ENCODE measurements around the gene KCNMB2.

Gene KCNMB2

DNA sequence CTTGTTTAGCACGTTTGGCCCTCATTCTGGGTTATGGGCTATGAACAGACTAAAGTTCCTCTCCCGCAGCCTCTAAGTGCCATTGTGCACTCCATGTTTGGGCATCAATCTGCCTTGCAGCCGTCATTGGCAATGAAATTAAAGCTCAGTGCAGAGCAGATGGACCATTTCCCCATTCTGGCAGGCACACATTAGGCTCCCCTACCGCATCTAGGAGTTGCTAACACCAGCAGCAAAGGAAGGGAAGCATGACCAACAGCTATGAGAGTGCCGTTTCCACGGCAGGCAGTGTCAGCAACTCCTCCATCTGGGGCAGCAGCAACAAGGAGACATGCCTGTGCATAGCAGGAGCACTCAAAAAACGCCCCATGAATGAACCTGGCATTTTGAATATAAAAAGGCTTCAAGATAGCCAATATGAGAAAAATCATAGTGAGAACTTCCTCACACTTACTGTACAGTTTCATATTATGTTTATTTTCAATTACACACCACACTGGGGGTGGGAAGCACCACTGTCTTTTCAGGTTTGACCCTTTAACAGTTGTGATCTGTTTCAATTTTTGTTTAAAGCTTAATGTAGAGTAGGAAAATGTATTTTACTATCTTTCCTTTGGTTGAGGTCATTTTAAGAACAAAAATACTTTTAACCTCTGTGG lies 218.7 kb downstream of the KCNMB2 start:
- no peak for DNase-seq (ENCODE audit: low spot score)

DNA sequence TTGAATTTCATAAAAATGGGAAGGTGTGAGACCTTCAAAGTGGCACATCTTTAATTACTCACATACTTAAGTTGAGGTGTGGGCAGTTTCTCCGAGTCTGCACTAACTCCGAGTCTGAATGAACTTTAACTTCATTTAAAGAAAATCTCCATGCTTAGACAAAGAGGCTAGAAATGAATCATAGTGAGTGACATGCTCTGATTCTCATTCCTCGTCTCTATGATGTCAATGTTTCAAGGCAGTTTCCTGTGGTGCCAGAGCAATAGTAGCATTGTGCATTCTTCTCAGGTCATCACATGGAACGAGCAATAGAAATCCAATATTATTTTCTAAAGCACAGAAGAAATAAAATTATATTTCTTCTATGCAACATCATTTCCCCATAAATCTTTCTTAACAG lies 224.8 kb downstream of the KCNMB2 start:
- DNase-seq (ENCODE audit: low spot score): no peak

DNA sequence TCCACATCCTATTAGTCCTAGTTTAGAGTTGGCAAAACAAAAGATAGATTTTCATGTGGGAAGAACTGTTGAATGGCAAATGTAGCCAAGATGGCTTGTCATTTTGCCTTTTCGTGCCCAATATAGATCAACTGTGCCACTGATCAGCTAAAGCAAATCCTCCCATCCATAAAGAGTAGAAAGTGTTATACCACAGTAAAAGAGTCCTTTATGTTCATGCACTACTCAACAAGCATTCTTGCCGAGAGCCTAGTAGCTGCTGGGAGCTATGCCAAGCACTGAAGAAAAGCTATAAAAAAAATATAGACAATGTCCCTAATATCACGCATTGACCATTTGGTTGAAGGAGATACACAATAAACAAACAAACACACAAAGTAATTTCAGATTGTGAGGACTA lies 225.2 kb downstream of the KCNMB2 start:
- no peak for DNase-seq (ENCODE audit: low spot score)

DNA sequence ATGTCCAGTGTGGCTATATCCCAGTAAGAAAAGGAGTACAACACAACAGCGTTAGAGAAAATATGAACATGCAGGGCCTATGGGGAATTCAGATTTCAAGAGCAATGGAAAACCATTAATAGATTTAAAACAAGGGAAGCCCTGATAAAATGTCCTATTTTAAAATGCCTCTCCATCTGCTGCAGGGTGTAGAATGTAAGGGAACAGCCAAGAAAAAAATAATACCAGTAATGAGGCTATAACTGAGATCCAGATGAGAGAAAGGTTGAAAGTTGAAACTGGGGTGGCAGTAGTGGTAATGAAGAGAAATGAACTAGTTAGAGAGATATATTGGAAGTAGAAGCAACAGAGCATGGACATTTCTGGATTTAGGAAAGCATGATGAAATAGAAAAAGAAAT lies 226.1 kb downstream of the KCNMB2 start:
- DNase-seq (ENCODE audit: low spot score): no peak

DNA sequence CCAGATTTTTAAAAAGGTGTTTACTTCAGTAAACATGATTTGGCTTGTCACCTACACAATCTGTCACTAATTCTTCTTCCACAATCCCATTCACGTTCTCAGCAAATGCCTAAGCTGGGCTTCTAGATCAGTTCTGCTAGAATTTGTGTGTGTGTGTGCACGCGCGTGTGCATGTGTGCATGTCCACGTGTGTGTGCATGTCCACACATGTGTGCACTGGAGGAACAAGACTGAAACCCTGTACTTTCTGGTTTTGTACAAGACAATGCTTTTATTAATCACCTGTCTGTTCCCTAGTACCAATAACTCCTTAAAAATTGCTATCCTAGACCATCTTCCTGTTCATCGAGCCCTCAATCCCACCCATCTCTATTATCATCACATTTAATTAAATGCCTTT lies 229.2 kb downstream of the KCNMB2 start:
- no peak for DNase-seq (ENCODE audit: low spot score)

DNA sequence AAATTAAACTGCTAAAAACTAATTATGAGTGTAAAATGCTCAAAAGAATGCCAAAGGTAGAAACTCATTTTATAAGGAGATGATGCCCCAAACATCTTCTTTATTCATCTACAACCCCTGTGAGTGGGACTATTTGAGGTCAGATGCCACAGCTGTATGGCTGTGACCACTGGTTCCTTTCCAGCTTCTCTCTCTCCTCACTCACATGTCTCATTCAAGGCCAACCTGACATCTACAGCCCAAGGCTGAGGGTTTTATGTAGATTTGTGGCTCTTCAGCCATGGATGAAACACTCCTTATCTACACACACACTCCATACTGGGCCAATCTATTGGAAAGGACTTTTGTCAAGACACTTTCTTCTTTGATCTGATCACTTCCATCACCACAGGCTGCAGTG lies 231.3 kb downstream of the KCNMB2 start:
- DNase-seq (ENCODE audit: low spot score): no peak

DNA sequence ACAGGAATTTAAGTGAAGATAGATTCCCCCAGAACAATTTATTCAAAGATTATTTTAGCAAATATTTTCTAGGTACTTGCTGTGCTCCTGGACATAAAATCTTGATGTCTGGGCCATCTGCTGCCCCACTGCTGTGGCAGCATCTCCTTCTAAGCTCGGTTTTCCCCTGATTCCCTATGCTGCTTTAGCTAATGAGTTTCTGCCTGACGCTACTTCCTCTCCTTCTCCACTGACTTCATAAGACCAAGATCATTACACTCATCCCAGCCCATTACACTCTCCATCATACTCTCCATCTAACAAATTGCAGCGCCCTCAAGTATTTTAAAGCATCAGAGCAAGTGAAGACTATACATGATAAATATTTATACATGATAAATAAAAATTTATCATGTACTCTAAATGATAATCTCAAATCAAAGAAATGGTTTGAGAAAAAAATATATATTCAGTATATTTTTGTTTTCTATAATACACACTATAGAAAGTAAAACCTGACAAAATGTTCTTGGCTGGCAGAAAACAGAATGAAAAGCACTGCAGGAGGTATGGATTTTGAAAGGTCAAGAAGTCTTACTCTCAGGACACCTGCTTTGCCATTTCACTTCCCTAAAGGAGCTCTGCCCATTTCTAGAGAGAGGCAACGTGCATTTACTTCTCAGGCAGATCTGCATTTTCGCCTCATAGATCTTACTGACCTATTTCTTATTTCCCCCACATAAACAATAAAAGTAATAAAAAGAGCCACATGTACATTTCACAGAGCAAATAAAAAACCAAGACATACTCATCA lies 232.0 kb downstream of the KCNMB2 start:
- DNase-seq (ENCODE audit: low spot score): no peak

DNA sequence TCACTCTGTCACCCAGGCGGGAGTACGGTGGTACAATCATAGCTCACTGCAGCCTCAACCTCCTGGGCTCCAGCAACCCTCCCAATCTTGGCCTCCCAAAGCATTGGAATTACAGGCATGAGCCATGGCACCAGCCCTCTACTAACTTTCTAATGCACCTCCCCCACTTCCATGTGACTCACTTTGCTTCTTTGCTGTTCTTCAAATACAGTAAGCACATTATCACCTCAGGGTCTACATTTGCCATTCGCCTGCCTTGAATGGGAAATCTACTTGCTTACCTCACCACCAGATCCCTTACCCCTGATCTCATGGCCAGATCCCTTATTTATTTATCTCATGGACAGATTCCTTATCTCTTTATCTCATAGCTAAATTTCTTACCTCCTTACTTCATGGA lies 235.3 kb downstream of the KCNMB2 start:
- DNase-seq (ENCODE audit: low spot score): no peak

DNA sequence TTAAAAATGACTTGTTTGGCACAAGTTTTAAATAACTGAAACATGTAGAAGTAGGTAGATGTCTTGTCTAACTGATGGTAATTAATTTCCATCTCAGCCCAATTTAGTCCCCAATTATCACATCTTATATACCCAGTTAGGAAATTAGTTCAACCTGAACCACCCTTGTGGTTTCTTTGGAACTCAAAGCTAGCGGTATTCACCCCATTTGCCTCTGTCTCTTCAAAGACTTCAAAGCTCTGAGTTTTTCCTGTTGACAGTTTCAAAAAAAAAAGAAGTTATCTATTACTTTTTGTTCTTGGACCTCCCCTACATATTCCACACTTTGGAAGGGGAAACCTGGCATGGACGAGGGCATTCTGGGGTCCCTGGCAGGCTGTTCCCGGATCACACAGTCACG lies 236.5 kb downstream of the KCNMB2 start:
- no peak for DNase-seq (ENCODE audit: low spot score)

DNA sequence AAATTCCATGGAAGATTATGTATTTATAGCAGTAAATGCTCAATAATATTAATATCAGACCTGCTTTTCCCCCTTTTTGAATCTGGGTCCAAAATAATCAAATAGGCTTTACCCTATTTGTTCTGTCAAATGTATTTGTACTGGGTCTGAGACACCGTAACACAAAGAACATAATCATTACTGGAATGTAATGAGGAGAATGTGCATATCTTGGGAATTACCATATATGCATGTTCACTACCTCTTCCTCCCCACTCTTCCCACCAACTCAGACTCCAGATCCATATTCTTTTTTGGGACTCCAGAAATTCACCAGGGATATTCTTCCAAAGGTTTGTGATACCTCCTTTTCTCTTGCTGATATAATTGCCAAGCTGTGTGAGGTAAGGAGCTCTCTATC lies 237.1 kb downstream of the KCNMB2 start:
- DNase-seq (ENCODE audit: low spot score): no peak

DNA sequence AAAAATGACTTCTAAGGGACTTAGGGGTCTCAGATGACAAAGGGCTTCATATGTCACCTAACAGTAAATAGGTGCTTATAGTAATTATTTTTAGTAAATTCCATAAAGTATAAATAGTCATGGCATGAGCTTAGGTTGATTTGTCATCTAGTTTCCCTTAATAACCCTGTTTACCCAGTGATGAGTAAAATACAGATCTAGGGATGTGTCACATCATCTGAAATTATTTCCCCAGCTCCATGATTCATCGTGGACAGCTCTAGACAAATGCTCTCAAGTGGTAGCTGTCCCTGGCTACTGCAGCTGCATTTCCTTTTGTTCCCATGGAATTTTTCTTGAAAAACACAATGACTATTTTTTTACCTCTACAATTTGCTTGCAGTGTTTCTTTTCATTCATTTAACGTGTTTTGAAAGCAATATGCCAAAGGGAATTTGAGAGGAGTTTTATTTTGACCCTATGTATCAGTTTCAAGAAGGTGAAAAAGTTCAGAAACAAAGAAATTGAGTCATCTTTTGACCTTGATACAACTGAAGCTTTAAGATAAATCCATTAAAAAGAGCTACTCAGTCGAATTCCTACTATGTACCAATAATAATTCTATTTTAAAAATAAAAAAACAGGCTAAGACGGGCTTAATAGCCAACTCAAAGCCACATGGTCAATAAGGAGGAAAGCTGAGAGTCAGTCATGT lies 241.6 kb downstream of the KCNMB2 start:
- no peak for DNase-seq (ENCODE audit: low spot score)

DNA sequence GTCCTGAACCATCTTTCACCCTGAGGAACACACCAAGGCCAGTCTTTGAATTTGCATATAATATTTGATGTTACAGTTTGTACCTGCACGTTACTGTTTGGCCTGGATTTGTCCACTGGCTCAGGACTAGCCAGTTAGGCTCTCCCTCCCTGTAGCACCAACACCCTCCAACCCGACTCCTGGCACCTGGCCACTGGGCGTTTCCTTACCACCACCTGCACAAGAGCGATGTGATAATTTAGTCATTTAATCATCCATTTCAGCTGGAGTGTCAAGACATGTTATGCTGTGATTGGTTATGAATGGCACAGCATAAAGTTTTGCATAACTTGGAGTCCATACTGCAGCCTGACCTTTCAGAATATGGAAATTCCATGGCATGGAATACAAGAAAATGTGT lies 242.4 kb downstream of the KCNMB2 start:
- no peak for DNase-seq (ENCODE audit: low spot score)

DNA sequence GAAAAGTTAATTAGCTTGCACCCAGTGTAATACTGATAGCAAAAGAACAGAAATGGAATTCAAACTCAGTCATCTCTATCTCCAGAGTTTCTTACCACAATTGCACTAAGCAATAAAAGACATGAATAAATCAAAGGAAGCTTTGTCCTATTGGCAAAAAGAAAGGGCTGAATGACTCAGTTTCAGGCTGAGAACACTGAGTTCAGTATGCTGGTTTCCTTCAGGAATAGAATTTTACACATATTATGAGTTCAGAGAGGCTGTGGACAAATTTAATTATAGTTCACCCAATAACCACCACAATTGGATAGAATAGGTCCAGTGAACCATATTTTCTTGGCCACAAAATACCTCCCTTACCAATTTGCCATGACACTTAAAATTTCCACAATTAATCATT lies 249.7 kb downstream of the KCNMB2 start:
- DNase-seq (ENCODE audit: low spot score): no peak

DNA sequence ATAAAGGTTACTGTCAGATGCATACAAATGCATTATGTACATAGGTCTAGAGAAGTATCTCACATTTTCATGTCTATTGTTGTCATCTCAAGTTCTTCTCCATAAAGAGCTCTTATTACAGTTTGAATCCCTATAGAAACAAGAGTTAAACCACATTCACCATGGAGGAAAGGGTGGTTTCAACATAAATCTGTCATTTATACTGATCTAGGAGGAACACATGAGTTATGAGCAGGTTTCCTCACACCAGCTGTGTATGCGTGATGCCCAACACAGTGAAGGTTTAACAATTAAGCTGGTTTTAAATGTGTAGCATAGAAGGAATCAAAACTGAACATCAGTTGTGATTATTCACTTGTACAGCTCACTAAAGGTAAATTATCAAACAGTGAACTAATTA lies 251.7 kb downstream of the KCNMB2 start:
- no peak for DNase-seq (ENCODE audit: low spot score)

DNA sequence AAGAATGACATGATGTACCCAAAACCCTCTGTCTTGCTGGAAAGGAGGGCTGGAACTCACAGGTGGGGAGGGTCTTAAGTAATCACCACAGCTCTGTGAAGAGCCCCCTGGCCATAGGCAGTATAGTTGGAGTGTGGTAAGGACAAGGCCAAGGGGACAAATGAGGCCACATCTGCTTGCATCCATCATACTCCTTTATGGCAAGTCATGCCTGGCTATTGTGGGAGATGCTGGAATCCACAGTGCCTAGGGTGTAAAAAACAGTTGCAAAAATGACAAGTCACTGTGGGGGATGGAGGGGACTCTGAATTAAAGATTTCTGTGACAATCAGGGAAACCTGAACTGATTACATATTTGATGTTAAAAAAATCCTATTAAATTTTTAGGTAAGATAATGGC lies 258.5 kb downstream of the KCNMB2 start:
- no peak for DNase-seq (ENCODE audit: low spot score)

DNA sequence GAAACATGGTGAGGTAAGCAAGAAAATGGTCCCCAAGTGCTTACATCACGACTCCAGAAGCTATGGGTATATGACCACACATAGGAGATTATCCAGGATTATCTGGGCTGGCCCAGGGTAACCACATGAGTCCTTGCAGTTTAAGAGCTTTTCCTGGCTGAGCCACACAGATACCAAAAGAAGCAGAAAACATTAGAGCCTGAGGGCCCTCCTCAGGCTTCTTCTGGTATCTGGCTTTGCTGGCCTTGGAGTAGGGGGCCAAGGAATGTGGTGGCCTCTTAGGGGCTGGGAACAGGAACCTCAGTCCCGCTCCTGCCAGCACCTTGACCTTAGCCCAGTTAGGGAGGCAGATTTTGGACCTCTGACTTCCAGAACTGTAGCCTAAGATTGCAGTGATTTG lies 259.1 kb downstream of the KCNMB2 start:
- DNase-seq (ENCODE audit: low spot score): no peak

DNA sequence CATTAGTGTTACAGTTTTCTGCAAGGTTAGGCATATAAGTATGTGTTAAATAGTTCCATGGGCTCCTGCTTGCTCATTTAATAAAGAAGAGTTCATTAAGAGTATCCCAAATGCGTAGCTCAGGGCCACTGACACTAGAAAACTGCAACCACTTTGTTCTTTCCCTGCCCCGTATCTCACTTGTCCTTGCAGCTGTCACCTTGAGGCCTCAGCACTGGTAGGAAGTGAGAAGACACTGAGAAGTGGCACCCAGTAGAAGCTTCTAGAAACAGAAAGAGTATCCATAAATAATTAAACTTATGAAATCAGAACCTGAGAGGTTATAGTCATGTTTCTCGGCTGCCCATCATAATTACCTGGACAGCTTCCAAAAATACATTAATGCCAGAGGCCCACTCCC lies 266.0 kb downstream of the KCNMB2 start:
- DNase-seq (ENCODE audit: low spot score): no peak

DNA sequence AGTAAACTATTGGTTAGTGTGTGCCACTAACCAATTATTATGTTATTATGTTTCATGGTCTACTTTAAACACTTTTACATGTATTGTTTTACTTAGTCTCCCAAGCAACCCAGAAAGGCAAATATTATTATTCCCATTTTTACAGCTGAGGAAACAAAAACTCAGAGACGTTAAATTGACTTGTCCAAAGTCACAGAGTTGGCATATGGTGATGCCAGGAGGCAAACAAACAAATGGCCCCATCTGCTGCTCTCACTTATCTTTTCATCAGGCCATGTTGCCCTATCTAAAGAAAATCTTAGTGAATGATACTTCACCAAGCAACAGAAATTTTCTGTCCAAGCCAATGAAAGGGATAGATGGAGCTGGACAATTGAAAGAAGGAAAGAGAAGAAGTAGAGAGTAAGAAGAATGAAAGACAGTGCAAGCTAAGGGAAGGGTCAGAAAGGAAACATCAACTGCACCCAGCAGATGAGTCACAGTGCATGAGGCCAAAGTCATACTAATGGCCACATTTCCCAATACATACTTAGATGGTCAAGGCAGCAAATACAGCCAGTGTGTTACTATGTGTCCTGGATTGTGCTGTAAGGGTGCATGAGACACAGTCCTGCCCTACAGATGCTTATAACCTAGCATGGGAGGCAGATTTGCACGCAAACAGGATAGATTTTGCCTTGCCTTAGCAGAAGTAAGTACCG lies 266.9 kb downstream of the KCNMB2 start:
- no peak for DNase-seq (ENCODE audit: low spot score)

DNA sequence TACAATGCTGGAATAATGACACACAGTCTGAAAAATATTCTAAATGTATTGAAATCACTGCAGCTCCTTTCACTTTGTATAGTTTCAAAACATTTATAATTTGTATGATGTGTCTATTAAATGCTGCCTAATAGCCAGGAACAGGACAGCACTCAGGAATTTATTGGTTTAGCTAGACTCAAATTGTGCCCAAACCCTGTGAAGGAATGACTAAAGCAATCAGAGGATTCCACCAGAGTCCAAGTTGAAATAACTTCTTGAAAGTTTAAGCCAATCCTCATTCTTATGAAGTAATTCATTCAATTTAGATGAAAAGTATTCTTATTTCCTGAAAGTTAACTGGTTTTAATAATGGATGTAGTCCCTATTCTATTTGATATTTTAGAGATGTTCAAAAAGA lies 268.4 kb downstream of the KCNMB2 start:
- no peak for DNase-seq (ENCODE audit: low spot score)

DNA sequence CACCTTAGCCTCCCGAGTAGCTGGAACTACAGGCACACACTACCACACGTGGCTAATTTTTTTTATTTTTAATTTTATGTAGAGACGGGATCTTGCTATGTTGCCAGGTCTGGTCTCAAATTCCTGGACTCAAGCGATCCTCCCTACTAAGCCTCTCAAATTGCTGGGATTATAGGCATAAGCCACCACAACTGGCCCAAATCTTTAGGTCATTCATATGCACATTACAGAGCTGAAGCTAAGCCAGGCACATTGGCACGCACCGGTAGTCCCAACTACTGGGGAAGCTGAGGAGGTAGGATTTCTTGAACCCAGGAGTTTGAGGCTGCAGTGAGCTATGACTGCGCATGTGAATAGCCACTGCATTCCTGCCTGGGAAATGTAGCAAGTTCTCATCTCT lies 269.5 kb downstream of the KCNMB2 start:
- DNase-seq (ENCODE audit: low spot score): no peak

DNA sequence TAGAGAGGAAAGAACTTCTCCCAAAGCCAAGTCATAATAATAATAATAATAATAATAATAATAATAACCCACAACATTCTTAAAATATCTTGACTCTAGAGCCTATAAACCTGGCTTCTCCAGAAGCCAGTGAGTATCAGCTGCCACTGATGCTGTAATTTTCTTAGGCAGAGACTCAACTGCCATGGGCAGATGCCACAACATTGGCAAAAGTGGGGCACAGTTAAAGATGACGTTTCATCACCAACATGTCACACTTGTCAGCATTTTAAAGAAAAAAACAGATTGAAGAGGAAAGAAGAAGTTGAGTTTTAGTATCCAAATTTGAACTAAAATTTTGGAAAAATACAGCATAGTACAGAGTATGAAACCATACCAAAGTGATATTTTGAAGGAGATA lies 270.4 kb downstream of the KCNMB2 start:
- DNase-seq (ENCODE audit: low spot score): no peak

DNA sequence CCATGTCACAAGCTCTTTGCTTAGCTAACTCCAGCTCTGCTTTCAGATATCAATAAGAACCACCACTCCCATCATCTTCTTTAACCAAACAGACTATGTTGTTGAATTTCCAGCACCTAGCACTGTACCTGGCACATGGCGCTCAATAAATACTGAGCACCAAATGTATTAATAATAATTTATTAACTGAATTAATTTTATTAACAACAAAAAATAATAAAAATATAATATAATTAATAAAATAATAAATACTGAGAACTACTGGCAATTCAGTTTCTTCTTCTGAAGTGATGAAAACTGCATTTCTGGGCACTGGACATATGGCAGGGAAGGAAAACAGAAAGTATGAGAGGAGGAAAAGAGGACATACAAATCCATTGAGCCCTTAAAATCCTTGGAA lies 271.5 kb downstream of the KCNMB2 start:
- no peak for DNase-seq (ENCODE audit: low spot score)

DNA sequence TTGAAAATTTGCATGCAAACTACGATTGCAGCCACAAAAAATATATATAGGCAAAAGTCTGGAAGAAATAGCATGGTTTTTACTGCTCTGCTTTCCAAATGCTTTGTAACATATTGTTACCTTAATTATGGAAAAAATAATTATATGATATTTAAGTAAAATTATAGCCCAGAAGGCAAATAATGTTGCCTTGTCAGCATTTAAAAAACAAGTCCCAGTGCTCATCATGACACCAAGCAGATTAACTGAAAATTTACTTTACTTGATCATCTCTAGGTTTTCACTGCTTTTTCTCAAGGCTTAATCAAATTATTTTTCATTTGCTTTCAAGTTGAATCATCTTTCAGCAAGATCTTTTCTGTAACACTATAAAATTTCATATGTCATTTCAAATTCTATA lies 272.5 kb downstream of the KCNMB2 start:
- no peak for DNase-seq (ENCODE audit: low spot score)
